SK-N-SH (cell line): ENCODE data around the gene PSMC5.

Experiments used
- GABPA ChIP-seq: IDR thresholded peaks from 2 replicates; pipeline ENCODE4 v1.4.0; 2012; ENCODE audit warnings: low read depth, mild to moderate bottlenecking
- REST ChIP-seq: IDR thresholded peaks from 2 replicates; pipeline ENCODE4 v1.6.1; 2012; ENCODE audit warnings: mild to moderate bottlenecking, low read depth, low read length, moderate library complexity

DNA sequence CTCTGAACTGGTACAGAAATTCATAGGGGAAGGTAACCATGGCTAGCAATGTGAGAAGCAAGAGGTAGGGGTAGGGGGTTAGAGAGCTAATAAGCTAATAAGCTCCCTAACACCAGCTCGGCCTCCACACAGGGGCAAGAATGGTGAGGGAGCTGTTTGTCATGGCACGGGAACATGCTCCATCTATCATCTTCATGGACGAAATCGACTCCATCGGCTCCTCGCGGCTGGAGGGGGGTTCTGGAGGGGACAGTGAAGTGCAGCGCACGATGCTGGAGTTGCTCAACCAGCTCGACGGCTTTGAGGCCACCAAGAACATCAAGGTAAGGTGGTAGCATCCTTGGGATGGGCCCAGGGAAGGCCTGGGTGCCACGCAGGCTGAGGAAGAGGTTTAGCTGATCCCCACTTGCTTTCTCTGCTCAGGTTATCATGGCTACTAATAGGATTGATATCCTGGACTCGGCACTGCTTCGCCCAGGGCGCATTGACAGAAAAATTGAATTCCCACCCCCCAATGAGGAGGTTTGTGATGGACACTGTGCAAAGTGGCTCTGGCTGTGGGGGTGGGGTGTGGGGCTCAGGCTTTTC is 3.8 kb downstream of the PSMC5 start:
- TF ChIP-seq REST (no peak), GABPA (no peak)
